Osteoblast (primary cell): ENCODE data around the gene NUP214. TPM values are rescaled to one million over a fixed set of nuclear protein-coding genes. Genes with fewer than 3 reads are reported as not detected.

ENCODE experiments used
- DNase-seq: peaks from one replicate; pipeline ENCODE4 v3.0.0; 2011; ENCODE audit warnings: low spot score, mixed read lengths; ENCODE audit not compliant: insufficient read length; ENCODE audit errors: missing footprints
- H2AFZ ChIP-seq: 2 replicates; pipeline ENCODE4 v1.6.0; 2011; ENCODE audit warnings: mild to moderate bottlenecking, low read length
- H3K27ac ChIP-seq: 2 replicates; pipeline ENCODE4 v1.5.1; 2011; ENCODE audit warnings: mild to moderate bottlenecking, low read depth, low read length, moderate library complexity
- H3K27me3 ChIP-seq: 2 replicates; pipeline ENCODE4 v1.6.0; 2012; ENCODE audit warnings: mild to moderate bottlenecking, control low read depth, inconsistent platforms, low read length, moderate library complexity; ENCODE audit not compliant: insufficient read depth
- H3K36me3 ChIP-seq: 2 replicates; pipeline ENCODE4 v1.5.1; 2011; ENCODE audit warnings: mild to moderate bottlenecking, low read length, control low read depth, moderate library complexity; ENCODE audit not compliant: insufficient read depth
- H3K4me1 ChIP-seq: 2 replicates; pipeline ENCODE4 v1.5.1; 2011; ENCODE audit warnings: mild to moderate bottlenecking, low read length, control low read depth, moderate library complexity; ENCODE audit not compliant: insufficient read depth
- H3K4me2 ChIP-seq: 2 replicates; pipeline ENCODE4 v1.6.0; 2011; ENCODE audit warnings: mild to moderate bottlenecking, low read length; ENCODE audit not compliant: insufficient read depth
- H3K4me3 ChIP-seq: fragments of 200-600 bp; sonication (generic); 3 replicates; pipeline ENCODE4 v1.5.1; 2012; ENCODE audit warnings: mild to moderate bottlenecking, low read length, inconsistent platforms; ENCODE audit not compliant: insufficient read depth
- H3K79me2 ChIP-seq: 2 replicates; pipeline ENCODE4 v1.6.0; 2012; ENCODE audit warnings: mild to moderate bottlenecking, low read length, control low read depth, inconsistent platforms; ENCODE audit not compliant: insufficient read depth
- H3K9me3 ChIP-seq: 2 replicates; pipeline ENCODE4 v1.5.1; 2011; ENCODE audit warnings: low read depth, low read length, control low read depth
- H4K20me1 ChIP-seq: 2 replicates; pipeline ENCODE4 v1.6.0; 2012; ENCODE audit warnings: mild to moderate bottlenecking, low read length, control low read depth; ENCODE audit not compliant: insufficient read depth
- total RNA-seq: library from RNA; depleted of rRNA; stranded (reverse); fragments of >200 nt; gene quantifications from 2 replicates; pipeline ENCODE4 v1.2.3, GENCODE V29; 2012
- TF ChIP-seq, protein P1 (sequence below): IDR thresholded peaks from 2 replicates; pipeline ENCODE4 v1.5.1; 2011; ENCODE audit warnings: mild to moderate bottlenecking, low read depth, low read length, moderate library complexity; ENCODE audit errors: extremely low read depth

The NUP214 gene
- total RNA-seq, 1 donor = 17.7 TPM

DNA sequence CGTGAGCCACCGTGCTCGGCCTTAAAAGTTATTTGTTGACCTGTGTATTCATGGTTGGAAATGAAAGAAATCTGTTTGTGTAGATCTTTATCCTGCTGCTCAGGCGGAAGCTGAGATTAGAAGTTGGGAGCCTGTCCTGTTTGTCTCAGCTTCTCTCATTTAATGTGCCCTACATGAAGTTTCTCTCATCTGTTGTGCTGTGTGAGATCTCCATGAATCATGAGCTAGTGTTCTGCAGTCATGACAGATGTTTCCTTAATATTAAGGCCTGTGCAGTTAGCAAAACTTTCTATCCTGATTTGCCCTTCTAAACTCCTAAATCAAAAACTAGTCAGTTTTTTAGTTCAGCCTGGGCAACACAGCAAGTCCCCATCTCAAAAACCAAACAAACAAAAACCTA is 91.4 kb downstream of the NUP214 start:
- no peaks in the 10 kb centered on the region for H3K9me3 ChIP-seq
- peaks cover 3% of the 10 kb centered on the region for H3K36me3 ChIP-seq
- H2AFZ ChIP-seq = no peak overlapping the region
- no peaks in the 10 kb centered on the region for H3K79me2 ChIP-seq
- H3K27me3 ChIP-seq = no peaks in the 10 kb centered on the region
- TF ChIP-seq, protein P1, sequence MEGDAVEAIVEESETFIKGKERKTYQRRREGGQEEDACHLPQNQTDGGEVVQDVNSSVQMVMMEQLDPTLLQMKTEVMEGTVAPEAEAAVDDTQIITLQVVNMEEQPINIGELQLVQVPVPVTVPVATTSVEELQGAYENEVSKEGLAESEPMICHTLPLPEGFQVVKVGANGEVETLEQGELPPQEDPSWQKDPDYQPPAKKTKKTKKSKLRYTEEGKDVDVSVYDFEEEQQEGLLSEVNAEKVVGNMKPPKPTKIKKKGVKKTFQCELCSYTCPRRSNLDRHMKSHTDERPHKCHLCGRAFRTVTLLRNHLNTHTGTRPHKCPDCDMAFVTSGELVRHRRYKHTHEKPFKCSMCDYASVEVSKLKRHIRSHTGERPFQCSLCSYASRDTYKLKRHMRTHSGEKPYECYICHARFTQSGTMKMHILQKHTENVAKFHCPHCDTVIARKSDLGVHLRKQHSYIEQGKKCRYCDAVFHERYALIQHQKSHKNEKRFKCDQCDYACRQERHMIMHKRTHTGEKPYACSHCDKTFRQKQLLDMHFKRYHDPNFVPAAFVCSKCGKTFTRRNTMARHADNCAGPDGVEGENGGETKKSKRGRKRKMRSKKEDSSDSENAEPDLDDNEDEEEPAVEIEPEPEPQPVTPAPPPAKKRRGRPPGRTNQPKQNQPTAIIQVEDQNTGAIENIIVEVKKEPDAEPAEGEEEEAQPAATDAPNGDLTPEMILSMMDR = no peak
- no peak overlapping the region for H3K27ac ChIP-seq
- H3K4me3 ChIP-seq = no peak overlapping the region
- H3K4me2 ChIP-seq = no peak overlapping the region
- no peak for DNase-seq
- H4K20me1 ChIP-seq = peaks cover 5% of the 10 kb centered on the region
- H3K4me1 ChIP-seq = peaks cover 15% of the 10 kb centered on the region

DNA sequence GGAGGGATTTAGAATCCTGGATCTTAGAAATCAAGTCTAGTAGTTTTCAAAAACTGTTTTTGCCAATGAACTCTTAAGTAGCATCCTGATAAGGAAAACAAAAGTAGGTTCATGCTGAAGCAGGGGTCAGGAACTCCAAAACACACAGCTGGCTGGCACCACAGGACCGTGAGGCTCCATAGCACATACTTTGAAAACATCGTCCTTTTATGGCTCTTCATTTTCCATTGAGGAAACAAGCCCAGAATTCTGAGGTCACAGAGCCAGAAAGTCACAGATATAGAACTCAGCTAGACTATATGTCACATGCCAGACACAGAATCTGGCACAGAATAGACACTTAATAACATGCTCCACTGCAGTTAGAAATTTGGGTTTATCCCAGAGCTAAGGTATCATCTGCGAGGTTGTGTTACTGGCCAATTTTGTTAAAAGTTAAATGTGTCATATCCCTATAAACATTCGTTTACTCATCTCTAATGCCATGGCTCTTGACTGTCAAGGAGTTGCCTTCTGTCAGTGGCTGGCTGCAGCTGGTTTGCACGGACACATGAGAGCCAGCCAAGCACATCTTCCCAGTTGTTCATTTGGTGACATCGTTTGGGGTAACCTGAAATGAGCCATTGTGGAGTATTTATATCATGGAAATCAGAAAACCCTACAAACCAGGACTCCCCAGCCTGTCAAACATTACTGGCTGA is 92.1 kb downstream of the NUP214 start:
- H3K4me1 ChIP-seq = peaks cover 15% of the 10 kb centered on the region

DNA sequence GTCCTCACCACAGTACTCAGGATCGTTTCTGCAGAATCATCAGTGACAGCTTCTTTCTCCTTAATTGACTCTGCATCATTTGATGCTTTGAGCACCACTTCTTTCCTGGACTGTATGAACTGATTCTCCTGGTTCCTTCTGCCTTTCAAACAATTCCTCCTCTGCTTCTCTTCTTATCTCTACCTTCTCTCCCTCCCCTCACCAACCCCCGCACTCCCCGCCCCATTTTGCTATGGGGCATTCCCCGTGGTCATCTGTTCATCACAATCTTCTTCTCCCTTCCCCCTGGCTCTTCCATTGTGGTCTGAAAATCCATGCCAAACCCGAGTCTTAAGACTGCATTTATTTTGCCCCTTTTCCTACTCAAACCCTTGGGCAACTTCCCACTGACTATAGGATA is 93.0 kb downstream of the NUP214 start:
- H3K4me1 ChIP-seq = peaks cover 13% of the 10 kb centered on the region
- DNase-seq = no peak
- H3K36me3 ChIP-seq = peaks cover 3% of the 10 kb centered on the region
- no peak overlapping the region for H2AFZ ChIP-seq
- peaks cover 5% of the 10 kb centered on the region for H4K20me1 ChIP-seq
- no peaks in the 10 kb centered on the region for H3K27me3 ChIP-seq
- H3K4me2 ChIP-seq = no peak overlapping the region
- H3K9me3 ChIP-seq = no peaks in the 10 kb centered on the region
- H3K79me2 ChIP-seq = no peaks in the 10 kb centered on the region
- TF ChIP-seq, protein P1 = no peak
- H3K27ac ChIP-seq = no peak overlapping the region
- H3K4me3 ChIP-seq = no peak overlapping the region

More for the DNA sequence above, 92.1 kb downstream of the NUP214 start:
- TF ChIP-seq, protein P1 = no peak
- Histone ChIP-seq H3K9me3 (no peaks in the 10 kb centered on the region), H3K27ac (no peak overlapping the region), H3K79me2 (no peaks in the 10 kb centered on the region), H2AFZ (no peak overlapping the region), H3K36me3 (peaks cover 3% of the 10 kb centered on the region), H3K4me3 (no peak overlapping the region), H3K27me3 (no peaks in the 10 kb centered on the region), H3K4me2 (no peak overlapping the region), H4K20me1 (peaks cover 5% of the 10 kb centered on the region)
- no peak for DNase-seq

DNA sequence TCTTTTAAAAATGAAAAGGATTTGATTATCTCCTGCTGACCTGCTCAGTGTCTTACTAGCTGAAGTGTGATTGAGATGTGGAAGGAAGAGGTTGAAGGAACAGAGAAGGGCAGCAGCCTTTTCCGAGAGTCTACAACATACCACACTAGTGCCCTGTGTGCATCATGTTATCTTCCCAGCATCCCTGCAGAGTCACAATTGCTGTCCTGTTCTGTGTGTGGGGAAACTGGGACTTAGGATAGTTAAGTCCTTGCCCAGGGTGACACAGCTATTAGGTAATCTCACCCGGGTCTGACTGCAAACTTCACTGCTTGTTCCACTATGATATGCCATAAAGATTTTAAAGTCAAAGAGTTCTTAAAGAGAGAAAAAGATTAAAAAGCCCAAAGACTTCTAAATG is 95.1 kb downstream of the NUP214 start:
- H3K27me3 ChIP-seq = no peaks in the 10 kb centered on the region
- H3K4me3 ChIP-seq = no peak overlapping the region
- H3K79me2 ChIP-seq = no peaks in the 10 kb centered on the region
- no peak overlapping the region for H3K27ac ChIP-seq
- DNase-seq = no peak
- no peak overlapping the region for H2AFZ ChIP-seq
- no peaks in the 10 kb centered on the region for H3K4me1 ChIP-seq
- H3K36me3 ChIP-seq = peaks cover under 1% of the 10 kb centered on the region
- H3K4me2 ChIP-seq = no peak overlapping the region
- no peaks in the 10 kb centered on the region for H4K20me1 ChIP-seq
- no peaks in the 10 kb centered on the region for H3K9me3 ChIP-seq
- TF ChIP-seq, protein P1 = no peak
